K562 (cell line): ENCODE data around the gene LAMA2. TPM values are rescaled to one million over a fixed set of nuclear protein-coding genes. Genes with fewer than 3 reads are reported as not detected.

Experiments used
- ARHGAP35 ChIP-seq: fragments of 450-650 bp; IDR thresholded peaks from 2 replicates; pipeline ENCODE4 v1.6.1; 2018; ENCODE audit not compliant: partially characterized antibody
- ARID1B ChIP-seq: fragments of 450-650 bp; IDR thresholded peaks from 2 replicates; pipeline ENCODE4 v1.6.1; 2016; ENCODE audit warnings: antibody characterized with exemption, mild to moderate bottlenecking, inconsistent platforms
- MAFF ChIP-seq: IDR thresholded peaks from 2 replicates; pipeline ENCODE4 v1.6.1; 2012; ENCODE audit warnings: low read length, improper control_type of control experiment
- PML ChIP-seq: IDR thresholded peaks from 2 replicates; pipeline ENCODE4 v1.6.1; 2012; ENCODE audit warnings: low read length, inconsistent platforms
- RB1 ChIP-seq: fragments of 450-650 bp; IDR thresholded peaks from 2 replicates; pipeline ENCODE4 v1.6.1; 2017; ENCODE audit warnings: low read depth, mild to moderate bottlenecking
- RCOR1 ChIP-seq, 2 experiments: IDR thresholded peaks; 2 replicates each; pipeline ENCODE4 v1.6.1; 2012; ENCODE audit warnings: low read depth in 2 of 2, low read length in 2 of 2, borderline replicate concordance in 1 of 2, improper control_type of control experiment in 1 of 2
- SOX6 ChIP-seq: fragments of 450-650 bp; IDR thresholded peaks from 2 replicates; pipeline ENCODE4 v1.6.1; 2014; ENCODE audit warnings: mild to moderate bottlenecking
- TEAD4 ChIP-seq, 2 experiments: sonication (generic) in 1 of 2; formaldehyde crosslinking in 1 of 2; IDR thresholded peaks; 2 replicates each; pipeline versions ENCODE4 v1.6.1 to v1.8.0; 2012 to 2022; ENCODE audit warnings: borderline replicate concordance in 1 of 2, inconsistent platforms in 1 of 2, low read length in 1 of 2, mild to moderate bottlenecking in 1 of 2, missing genetic modification reagents in 1 of 2
- ZNF316 ChIP-seq: fragments of 450-650 bp; IDR thresholded peaks from 2 replicates; pipeline ENCODE4 v1.6.1; 2016
- ZNF584 ChIP-seq: fragments of 200-800 bp; sonication (Bioruptor generic); IDR thresholded peaks from 2 replicates; pipeline ENCODE4 v1.6.1; 2016; ENCODE audit warnings: low read depth, mild to moderate bottlenecking, missing genetic modification characterization, missing compliant biosample characterization
- polyA plus RNA-seq, 8 experiments: library from polyadenylated mRNA; depleted of rRNA in 4 of 8; stranded (reverse) in 5 of 8; unstranded in 3 of 8; fragments of >200 nt; fragmentation: Nextera tagmentation in 2 of 8; fragmentation: Illumina TruSeq in 1 of 8; extraction: Ambion mirVana in 2 of 8; extraction: Trizol in 1 of 8; gene quantifications; 2 replicates each; pipeline versions ENCODE4 v1.2.1 to v1.2.3, GENCODE V29; 2011 to 2014; ENCODE audit warnings: inconsistent platforms in 1 of 8, missing spikeins in 1 of 8
- total RNA-seq, 7 experiments: library from RNA; depleted of rRNA in 6 of 7; stranded (reverse); fragments of >200 nt in 6 of 7; fragmentation: Illumina TruSeq in 2 of 7; extraction: Trizol in 2 of 7; gene quantifications; 2 replicates each; pipeline versions ENCODE4 v1.2.1 to v1.2.3, GENCODE V29; 2011 to 2021; ENCODE audit warnings: low replicate concordance in 1 of 7
- TF ChIP-seq, protein P1 (sequence below), 2 experiments: fragments of 450-650 bp; formaldehyde crosslinking in 1 of 2; IDR thresholded peaks; 2 replicates each; pipeline versions ENCODE4 v1.4.0 to v1.6.1; 2014 to 2020; ENCODE audit warnings: mild to moderate bottlenecking in 2 of 2, borderline replicate concordance in 1 of 2, low read depth in 1 of 2

The LAMA2 gene
- total and polyA plus RNA-seq, 9 of the 15 experiments (the other 6 are each of a cell fraction or from before 2014, with no cell fraction given) = 0.04 to 1.5 (median 0.36) TPM

DNA sequence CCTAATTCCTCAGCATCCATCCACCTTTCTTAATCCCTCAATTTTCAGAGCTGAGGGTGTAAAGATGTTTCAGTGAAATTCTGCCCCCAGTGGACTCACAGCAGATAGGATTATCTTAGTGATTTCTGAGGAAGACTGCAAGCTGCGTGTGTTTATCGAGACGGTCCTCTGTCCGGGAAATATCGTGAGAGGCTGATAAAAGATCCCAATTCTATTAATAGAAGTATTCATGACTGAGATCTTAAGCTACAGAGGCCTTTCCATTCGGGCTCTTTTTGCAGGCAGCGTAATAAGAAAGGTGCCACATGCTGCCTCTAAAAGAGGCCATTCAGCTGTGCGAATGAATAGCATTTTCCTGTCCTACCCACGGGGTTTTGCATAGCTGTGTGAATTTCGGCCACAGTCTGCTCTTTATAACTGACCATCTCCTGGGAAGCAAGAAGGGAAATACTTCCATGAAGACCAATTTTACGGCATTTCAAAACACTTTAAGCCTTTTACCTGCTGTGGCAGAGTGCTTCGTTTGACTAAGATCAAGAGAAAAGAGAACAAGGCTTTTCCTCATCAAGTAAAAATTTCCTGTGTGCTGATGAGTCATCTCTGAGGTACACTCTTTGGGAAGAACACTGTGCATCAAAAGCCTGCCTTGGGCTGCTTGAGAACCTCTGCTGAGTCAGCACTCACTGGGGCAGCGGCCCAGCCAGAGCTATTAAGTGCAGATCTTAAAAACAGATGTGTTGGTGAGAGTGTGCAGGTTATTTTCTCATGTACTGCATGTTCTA is 618.2 kb downstream of the LAMA2 start (continued):
- TF ChIP-seq TEAD4 (IDR thresholded peaks at IDR 0.05; ENCODE audit: low read length) (peak; percentile 42; the same call in 1 of the 2 replicates), TEAD4 (CRISPR knock-in tag; IDR thresholded peaks at IDR 0.05; ENCODE audit: borderline replicate concordance) (no peak), MAFF (peak; percentile 100), ZNF316 (peak; percentile 100), PML (0 out of 2 replicates have a peak, but pooled peaks have one; percentile 12), RCOR1 (IDR thresholded peaks at IDR 0.05; ENCODE audit: borderline replicate concordance in 1 of 2, low read depth in 2 of 2, low read length in 2 of 2) (peak in 1 of 2 experiments; percentile 90; a peak in 2 of 4 replicates), RB1 (0 out of 2 replicates have a peak, but pooled peaks have one; percentile 33), SOX6 (peak; percentile 64), ZNF584 (CRISPR knock-in tag) (no peak), ARID1B (peak; percentile 75), ARHGAP35 (no peak)
- TF ChIP-seq, protein P1, sequence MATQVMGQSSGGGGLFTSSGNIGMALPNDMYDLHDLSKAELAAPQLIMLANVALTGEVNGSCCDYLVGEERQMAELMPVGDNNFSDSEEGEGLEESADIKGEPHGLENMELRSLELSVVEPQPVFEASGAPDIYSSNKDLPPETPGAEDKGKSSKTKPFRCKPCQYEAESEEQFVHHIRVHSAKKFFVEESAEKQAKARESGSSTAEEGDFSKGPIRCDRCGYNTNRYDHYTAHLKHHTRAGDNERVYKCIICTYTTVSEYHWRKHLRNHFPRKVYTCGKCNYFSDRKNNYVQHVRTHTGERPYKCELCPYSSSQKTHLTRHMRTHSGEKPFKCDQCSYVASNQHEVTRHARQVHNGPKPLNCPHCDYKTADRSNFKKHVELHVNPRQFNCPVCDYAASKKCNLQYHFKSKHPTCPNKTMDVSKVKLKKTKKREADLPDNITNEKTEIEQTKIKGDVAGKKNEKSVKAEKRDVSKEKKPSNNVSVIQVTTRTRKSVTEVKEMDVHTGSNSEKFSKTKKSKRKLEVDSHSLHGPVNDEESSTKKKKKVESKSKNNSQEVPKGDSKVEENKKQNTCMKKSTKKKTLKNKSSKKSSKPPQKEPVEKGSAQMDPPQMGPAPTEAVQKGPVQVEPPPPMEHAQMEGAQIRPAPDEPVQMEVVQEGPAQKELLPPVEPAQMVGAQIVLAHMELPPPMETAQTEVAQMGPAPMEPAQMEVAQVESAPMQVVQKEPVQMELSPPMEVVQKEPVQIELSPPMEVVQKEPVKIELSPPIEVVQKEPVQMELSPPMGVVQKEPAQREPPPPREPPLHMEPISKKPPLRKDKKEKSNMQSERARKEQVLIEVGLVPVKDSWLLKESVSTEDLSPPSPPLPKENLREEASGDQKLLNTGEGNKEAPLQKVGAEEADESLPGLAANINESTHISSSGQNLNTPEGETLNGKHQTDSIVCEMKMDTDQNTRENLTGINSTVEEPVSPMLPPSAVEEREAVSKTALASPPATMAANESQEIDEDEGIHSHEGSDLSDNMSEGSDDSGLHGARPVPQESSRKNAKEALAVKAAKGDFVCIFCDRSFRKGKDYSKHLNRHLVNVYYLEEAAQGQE (IDR thresholded peaks at IDR 0.05; ENCODE audit: borderline replicate concordance) = peak; percentile 33; the same call in 1 of the 2 replicates
- TF ChIP-seq, protein P1 (CRISPR knock-in tag; IDR thresholded peaks at IDR 0.05; ENCODE audit: low read depth) = no peak
